ENCODE results near the gene FAM20C.
"Not testable (repeated sequence)": the region's sequence is repeated elsewhere in the genome, so short reads cannot be mapped to it uniquely, and the experiment has no call there.

The FAM20C gene

DNA sequence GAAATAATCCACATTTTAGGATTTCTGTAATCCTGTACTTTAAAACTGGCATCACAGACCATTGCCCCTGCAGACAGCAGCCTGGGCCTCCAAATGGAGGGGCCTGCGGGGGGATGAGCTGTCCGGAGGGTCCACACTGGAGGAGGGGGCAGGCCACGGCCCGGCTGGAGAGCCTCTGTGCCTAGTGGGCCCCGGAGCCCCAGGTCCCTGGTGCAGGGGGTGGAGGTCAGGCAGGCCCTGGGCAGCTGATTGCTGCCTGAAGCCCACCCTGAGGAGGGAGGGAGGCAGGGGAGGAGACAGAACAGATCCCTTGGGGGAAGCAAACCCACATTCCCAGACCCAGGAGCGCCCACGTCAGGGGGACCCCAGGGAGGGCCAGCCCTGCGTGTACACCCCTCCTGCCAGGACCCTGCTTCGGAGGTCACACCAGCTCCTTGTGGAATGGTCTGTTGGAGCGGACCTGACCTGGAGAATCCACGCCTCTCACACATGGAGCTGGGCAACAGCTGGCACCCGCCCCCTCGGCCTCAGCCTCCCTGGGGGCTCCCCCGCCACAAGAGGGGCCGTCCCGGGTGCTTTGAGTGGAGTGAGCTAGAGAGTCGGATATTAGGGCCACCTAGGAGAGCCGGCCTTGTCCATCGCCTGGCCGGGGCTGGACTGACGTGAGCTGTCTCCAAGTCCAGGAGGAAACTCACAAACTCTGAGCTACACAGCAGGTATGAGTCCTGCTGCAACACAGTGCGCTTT is 12.2 kb upstream of the FAM20C start:
- Histone ChIP-seq H3K27ac (replicated peaks) (no peak overlapping the region), H3K4me3 (replicated peaks; ENCODE audit: insufficient read depth, low read length) (no peak overlapping the region), H3K27me3 (ENCODE audit: insufficient read depth, poor library complexity, severe bottlenecking) (no peaks in the 10 kb centered on the region)
- TF ChIP-seq POLR2AphosphoS5 (IDR thresholded peaks at IDR 0.05; ENCODE audit: low read depth), result no peak
- TF ChIP-seq SPI1 (IDR thresholded peaks at IDR 0.05; ENCODE audit: borderline replicate concordance, low read depth), result no peak
- TF ChIP-seq, protein P1, sequence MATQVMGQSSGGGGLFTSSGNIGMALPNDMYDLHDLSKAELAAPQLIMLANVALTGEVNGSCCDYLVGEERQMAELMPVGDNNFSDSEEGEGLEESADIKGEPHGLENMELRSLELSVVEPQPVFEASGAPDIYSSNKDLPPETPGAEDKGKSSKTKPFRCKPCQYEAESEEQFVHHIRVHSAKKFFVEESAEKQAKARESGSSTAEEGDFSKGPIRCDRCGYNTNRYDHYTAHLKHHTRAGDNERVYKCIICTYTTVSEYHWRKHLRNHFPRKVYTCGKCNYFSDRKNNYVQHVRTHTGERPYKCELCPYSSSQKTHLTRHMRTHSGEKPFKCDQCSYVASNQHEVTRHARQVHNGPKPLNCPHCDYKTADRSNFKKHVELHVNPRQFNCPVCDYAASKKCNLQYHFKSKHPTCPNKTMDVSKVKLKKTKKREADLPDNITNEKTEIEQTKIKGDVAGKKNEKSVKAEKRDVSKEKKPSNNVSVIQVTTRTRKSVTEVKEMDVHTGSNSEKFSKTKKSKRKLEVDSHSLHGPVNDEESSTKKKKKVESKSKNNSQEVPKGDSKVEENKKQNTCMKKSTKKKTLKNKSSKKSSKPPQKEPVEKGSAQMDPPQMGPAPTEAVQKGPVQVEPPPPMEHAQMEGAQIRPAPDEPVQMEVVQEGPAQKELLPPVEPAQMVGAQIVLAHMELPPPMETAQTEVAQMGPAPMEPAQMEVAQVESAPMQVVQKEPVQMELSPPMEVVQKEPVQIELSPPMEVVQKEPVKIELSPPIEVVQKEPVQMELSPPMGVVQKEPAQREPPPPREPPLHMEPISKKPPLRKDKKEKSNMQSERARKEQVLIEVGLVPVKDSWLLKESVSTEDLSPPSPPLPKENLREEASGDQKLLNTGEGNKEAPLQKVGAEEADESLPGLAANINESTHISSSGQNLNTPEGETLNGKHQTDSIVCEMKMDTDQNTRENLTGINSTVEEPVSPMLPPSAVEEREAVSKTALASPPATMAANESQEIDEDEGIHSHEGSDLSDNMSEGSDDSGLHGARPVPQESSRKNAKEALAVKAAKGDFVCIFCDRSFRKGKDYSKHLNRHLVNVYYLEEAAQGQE (IDR thresholded peaks at IDR 0.05; ENCODE audit: insufficient replicate concordance, low read depth), result no peak
- TF ChIP-seq GABPA (IDR thresholded peaks at IDR 0.05; ENCODE audit: low read depth), result no peak
- TF ChIP-seq, protein P2, sequence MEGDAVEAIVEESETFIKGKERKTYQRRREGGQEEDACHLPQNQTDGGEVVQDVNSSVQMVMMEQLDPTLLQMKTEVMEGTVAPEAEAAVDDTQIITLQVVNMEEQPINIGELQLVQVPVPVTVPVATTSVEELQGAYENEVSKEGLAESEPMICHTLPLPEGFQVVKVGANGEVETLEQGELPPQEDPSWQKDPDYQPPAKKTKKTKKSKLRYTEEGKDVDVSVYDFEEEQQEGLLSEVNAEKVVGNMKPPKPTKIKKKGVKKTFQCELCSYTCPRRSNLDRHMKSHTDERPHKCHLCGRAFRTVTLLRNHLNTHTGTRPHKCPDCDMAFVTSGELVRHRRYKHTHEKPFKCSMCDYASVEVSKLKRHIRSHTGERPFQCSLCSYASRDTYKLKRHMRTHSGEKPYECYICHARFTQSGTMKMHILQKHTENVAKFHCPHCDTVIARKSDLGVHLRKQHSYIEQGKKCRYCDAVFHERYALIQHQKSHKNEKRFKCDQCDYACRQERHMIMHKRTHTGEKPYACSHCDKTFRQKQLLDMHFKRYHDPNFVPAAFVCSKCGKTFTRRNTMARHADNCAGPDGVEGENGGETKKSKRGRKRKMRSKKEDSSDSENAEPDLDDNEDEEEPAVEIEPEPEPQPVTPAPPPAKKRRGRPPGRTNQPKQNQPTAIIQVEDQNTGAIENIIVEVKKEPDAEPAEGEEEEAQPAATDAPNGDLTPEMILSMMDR (IDR thresholded peaks at IDR 0.05; ENCODE audit: insufficient read depth, low read length), result no peak
- DNase-seq (ENCODE audit: low read depth in 1 of 2, low spot score in 1 of 2), result no peak

DNA sequence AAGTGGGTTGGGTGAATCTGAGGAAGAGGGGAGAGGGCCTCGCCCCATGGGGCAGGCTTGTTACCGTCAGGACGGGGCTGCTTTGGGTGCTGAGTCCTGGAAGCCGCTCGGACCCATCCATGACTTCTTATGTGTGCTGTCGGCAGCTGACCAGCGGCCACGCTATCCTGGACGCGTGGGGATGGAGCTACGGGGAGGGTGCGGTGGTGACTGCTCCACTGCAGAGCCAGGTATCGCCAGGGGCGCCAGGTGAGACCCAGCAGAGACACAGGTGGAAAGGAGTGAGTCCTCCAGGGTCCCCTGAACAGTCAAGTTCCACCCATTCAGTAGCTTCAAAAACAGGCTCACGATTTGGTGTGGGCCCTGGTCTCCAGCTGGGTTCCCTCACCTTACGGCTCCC is 10.6 kb upstream of the FAM20C start:
- no peak for DNase-seq (ENCODE audit: low read depth in 1 of 2, low spot score in 1 of 2)
- no peaks in the 10 kb centered on the region for H3K27me3 ChIP-seq (ENCODE audit: insufficient read depth, poor library complexity, severe bottlenecking)
- H3K4me3 ChIP-seq (replicated peaks; ENCODE audit: insufficient read depth, low read length), result no peak overlapping the region
- H3K27ac ChIP-seq (replicated peaks), result no peak overlapping the region
- TF ChIP-seq, protein P2 (IDR thresholded peaks at IDR 0.05; ENCODE audit: insufficient read depth, low read length), result no peak
- TF ChIP-seq, protein P1 (IDR thresholded peaks at IDR 0.05; ENCODE audit: insufficient replicate concordance, low read depth), result no peak
- TF ChIP-seq GABPA (IDR thresholded peaks at IDR 0.05; ENCODE audit: low read depth) (no peak), SPI1 (IDR thresholded peaks at IDR 0.05; ENCODE audit: borderline replicate concordance, low read depth) (no peak), POLR2AphosphoS5 (IDR thresholded peaks at IDR 0.05; ENCODE audit: low read depth) (no peak)

DNA sequence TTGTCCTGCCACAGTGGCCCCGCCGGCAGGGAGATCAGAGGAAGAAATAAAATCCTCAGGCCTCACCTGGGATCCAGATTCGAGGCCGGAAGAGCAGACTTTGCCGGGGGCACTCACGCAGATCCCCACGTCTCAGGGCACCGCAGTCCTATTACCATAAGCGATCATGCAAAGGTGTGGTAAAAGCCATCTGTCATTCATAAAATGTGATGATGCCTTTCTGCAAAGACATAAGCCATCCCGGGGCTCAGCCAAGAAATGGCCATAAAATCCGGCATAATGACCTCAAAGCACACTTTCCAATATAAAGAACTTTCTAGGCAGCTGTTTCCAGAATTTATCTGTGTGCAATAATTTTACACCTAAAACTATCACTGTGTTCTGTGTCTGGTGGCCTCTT is 9.9 kb upstream of the FAM20C start:
- H3K27me3 ChIP-seq (ENCODE audit: insufficient read depth, poor library complexity, severe bottlenecking); H3K4me3 ChIP-seq (replicated peaks; ENCODE audit: insufficient read depth, low read length); H3K27ac ChIP-seq (replicated peaks); DNase-seq (ENCODE audit: low read depth in 1 of 2, low spot score in 1 of 2): not testable (repeated sequence)

DNA sequence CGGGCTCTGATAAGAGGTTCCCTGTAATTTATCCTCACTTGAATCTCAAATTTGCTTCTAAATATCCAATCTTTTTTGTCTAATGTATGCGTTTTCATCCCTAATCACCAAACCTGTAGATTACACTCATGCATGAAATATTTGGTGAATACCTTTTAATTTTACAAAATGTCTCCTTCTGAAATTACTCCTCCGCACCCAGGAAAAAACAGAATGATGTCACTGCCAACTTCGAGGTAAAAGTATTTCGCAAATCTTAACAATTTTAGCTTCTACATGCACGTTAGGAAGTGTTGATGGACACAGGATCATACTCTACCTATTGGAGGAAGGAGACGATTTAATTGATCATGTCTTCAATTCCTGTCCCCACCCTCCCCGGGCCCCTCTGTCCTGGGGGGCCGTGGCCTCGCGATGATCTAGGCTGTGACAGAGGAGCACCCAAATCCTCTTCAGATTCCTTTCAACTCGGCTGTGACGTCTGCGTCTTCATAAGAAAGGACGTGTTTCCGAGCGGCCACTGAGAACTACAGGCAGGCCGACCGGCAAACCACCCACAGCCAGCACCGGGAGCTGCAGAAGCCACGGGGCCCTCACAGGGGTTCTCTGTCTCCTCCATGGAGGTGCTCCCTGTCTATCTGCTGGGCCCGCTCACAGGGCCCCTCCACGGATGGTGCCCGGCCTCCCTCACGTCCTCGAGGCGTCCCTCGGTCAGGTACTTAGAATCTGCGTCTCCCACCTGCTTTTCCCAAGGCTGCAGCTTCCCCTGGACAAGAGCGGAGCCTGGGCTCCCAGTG is 8.7 kb upstream of the FAM20C start:
- Histone ChIP-seq H3K27me3 (ENCODE audit: insufficient read depth, poor library complexity, severe bottlenecking) (no peaks in the 10 kb centered on the region), H3K27ac (replicated peaks) (no peak overlapping the region), H3K4me3 (replicated peaks; ENCODE audit: insufficient read depth, low read length) (no peak overlapping the region)
- DNase-seq (ENCODE audit: low read depth in 1 of 2, low spot score in 1 of 2), result no peak
- TF ChIP-seq, protein P2 (IDR thresholded peaks at IDR 0.05; ENCODE audit: insufficient read depth, low read length), result no peak
- no peak for TF ChIP-seq SPI1 (IDR thresholded peaks at IDR 0.05; ENCODE audit: borderline replicate concordance, low read depth)
- TF ChIP-seq, protein P1 (IDR thresholded peaks at IDR 0.05; ENCODE audit: insufficient replicate concordance, low read depth), result no peak

Measured in HL-60 (cell line).